A549 (cell line): ENCODE results near the gene ILK.

Experiments used
- CHD4 ChIP-seq: fragments of 200-600 bp; sonication (generic); IDR thresholded peaks from 2 replicates; pipeline ENCODE4 v1.6.1; 2016; ENCODE audit warnings: antibody characterized with exemption, mild to moderate bottlenecking, borderline replicate concordance
- TF ChIP-seq, protein P1 (sequence below): fragments of >200 bp; sonication (Bioruptor Twin); formaldehyde crosslinking; IDR thresholded peaks from 3 replicates; pipeline ENCODE4 v1.5.1; 2016

DNA sequence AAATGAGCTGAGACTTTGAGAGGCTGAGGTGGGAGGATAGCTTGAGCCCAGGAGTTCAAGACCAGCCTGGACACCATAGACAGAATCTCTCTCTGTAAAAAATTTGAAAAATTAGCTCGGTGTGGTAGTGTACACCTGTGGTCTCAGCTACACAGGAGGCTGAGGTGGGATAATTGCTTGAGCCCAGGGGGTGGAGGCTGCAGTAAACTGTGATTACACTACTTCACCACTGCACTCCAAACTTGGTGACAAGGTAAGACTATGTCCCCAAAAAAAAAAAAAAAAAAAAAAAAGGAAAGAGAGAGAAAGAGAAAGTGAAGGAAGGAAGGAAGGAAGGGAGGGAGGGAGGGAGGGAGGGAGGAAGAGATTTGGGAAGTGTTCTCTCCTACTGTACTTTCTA is 25.4 kb upstream of the ILK start:
- TF ChIP-seq CHD4 = no peak
- TF ChIP-seq, protein P1, sequence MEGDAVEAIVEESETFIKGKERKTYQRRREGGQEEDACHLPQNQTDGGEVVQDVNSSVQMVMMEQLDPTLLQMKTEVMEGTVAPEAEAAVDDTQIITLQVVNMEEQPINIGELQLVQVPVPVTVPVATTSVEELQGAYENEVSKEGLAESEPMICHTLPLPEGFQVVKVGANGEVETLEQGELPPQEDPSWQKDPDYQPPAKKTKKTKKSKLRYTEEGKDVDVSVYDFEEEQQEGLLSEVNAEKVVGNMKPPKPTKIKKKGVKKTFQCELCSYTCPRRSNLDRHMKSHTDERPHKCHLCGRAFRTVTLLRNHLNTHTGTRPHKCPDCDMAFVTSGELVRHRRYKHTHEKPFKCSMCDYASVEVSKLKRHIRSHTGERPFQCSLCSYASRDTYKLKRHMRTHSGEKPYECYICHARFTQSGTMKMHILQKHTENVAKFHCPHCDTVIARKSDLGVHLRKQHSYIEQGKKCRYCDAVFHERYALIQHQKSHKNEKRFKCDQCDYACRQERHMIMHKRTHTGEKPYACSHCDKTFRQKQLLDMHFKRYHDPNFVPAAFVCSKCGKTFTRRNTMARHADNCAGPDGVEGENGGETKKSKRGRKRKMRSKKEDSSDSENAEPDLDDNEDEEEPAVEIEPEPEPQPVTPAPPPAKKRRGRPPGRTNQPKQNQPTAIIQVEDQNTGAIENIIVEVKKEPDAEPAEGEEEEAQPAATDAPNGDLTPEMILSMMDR = no peak
